Testis (tissue), 2 donors: ENCODE measurements around the gene JRKL.

Source experiments
- POLR2A ChIP-seq: fragments of 450-650 bp; IDR thresholded peaks from one replicate; pipeline ENCODE4 v1.6.1; 2017; ENCODE audit warnings: antibody characterized with exemption, mild to moderate bottlenecking, moderate library complexity
- TF ChIP-seq, protein P1 (sequence below), 3 experiments: fragments of 450-650 bp in 2 of 3; fragments of 200-600 bp in 1 of 3; sonication (generic) in 1 of 3; IDR thresholded peaks; one replicate each; pipeline ENCODE4 v1.5.1; 2016 to 2019; ENCODE audit warnings: antibody characterized with exemption in 3 of 3, mild to moderate bottlenecking in 2 of 3, moderate library complexity in 1 of 3

DNA sequence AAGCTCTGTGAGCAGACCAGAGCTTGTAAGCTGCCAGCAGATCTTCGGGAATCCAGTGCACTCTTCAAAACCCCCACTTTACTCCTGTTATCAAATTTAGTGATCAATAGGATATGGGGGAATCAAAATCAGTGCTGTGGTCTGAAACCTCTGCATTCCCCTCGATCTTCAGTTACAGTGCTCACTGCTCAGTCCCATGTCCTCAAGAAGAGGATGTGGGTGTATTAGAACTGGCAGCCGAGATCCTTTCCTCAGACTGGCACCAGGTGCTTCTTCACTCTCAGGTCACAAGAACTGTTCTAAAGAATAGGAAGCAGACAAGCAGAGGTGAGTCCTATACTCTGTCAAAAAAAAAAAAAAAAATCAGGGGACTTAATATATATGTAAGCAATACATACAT lies 31.5 kb upstream of the JRKL start:
- TF ChIP-seq POLR2A = no peak
- TF ChIP-seq, protein P1, sequence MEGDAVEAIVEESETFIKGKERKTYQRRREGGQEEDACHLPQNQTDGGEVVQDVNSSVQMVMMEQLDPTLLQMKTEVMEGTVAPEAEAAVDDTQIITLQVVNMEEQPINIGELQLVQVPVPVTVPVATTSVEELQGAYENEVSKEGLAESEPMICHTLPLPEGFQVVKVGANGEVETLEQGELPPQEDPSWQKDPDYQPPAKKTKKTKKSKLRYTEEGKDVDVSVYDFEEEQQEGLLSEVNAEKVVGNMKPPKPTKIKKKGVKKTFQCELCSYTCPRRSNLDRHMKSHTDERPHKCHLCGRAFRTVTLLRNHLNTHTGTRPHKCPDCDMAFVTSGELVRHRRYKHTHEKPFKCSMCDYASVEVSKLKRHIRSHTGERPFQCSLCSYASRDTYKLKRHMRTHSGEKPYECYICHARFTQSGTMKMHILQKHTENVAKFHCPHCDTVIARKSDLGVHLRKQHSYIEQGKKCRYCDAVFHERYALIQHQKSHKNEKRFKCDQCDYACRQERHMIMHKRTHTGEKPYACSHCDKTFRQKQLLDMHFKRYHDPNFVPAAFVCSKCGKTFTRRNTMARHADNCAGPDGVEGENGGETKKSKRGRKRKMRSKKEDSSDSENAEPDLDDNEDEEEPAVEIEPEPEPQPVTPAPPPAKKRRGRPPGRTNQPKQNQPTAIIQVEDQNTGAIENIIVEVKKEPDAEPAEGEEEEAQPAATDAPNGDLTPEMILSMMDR (IDR thresholded peaks at IDR 0.05) = no peak
